Measurements from ENCODE around the gene ZMYM2. TPM values are rescaled to one million over a fixed set of nuclear protein-coding genes. Genes with fewer than 3 reads are reported as not detected.

The ZMYM2 gene
- total and polyA plus RNA-seq, 2 donors (not counting 1 experiment from before 2014, with no cell fraction given) = 37.3 to 63.4 TPM

GRCh38 chr13:19927117-19927748 is 31.3 kb upstream of the ZMYM2 start:
- Histone ChIP-seq H3K4me2 (ENCODE audit: extremely low read depth, insufficient read depth, low read length) (no peak overlapping the region), H4K20me1 (ENCODE audit: control insufficient read depth, extremely low read depth, insufficient read depth, low read length) (no peaks in the 10 kb centered on the region), H3K4me3 (replicated peaks in 1 of 4; ENCODE audit: control extremely low read depth in 1 of 4, insufficient read depth in 1 of 4, low read depth in 3 of 4, low read length in 4 of 4) (no peak overlapping the region), H3K27ac (ENCODE audit: insufficient read depth, low read length) (no peak overlapping the region), H3K36me3 (ENCODE audit: control insufficient read depth, insufficient read depth, low read length) (no peaks in the 10 kb centered on the region), H3K4me1 (ENCODE audit: control insufficient read depth, extremely low read depth, insufficient read depth, low read length) (no peaks in the 10 kb centered on the region), H3K9me3 (ENCODE audit: control insufficient read depth, insufficient read depth, low read depth, low read length) (no peaks in the 10 kb centered on the region), H3K79me2 (ENCODE audit: control insufficient read depth, insufficient read depth, low read length) (no peaks in the 10 kb centered on the region), H2AFZ (ENCODE audit: low read length) (no peak overlapping the region), H3K9ac (ENCODE audit: insufficient read depth, low read length) (no peak overlapping the region), H3K27me3 (ENCODE audit: control insufficient read depth, insufficient read depth, low read length) (no peaks in the 10 kb centered on the region)
- TF ChIP-seq CTCF (conservative IDR thresholded peaks at IDR 0.05 in 1 of 2, IDR thresholded peaks at IDR 0.05 in 1 of 2; ENCODE audit: low read depth in 1 of 2, low read length in 2 of 2) (peak; percentile 23 to 62), EZH2 (IDR thresholded peaks at IDR 0.05; ENCODE audit: low read length, missing control alignments) (no peak)
- peak; percentile 24 to 55 for DNase-seq (ENCODE audit: low read depth in 2 of 2)

GRCh38 chr13:19940106-19940505 is 18.4 kb upstream of the ZMYM2 start:
- Histone ChIP-seq H3K4me2 (ENCODE audit: extremely low read depth, insufficient read depth, low read length) (no peak overlapping the region), H3K27me3 (ENCODE audit: control insufficient read depth, insufficient read depth, low read length) (no peaks in the 10 kb centered on the region), H3K79me2 (ENCODE audit: control insufficient read depth, insufficient read depth, low read length) (no peaks in the 10 kb centered on the region), H3K4me3 (replicated peaks in 1 of 4; ENCODE audit: control extremely low read depth in 1 of 4, insufficient read depth in 1 of 4, low read depth in 3 of 4, low read length in 4 of 4) (no peak overlapping the region), H4K20me1 (ENCODE audit: control insufficient read depth, extremely low read depth, insufficient read depth, low read length) (no peaks in the 10 kb centered on the region), H3K36me3 (ENCODE audit: control insufficient read depth, insufficient read depth, low read length) (no peaks in the 10 kb centered on the region), H3K27ac (ENCODE audit: insufficient read depth, low read length) (no peak overlapping the region), H2AFZ (ENCODE audit: low read length) (no peak overlapping the region), H3K9ac (ENCODE audit: insufficient read depth, low read length) (no peak overlapping the region), H3K9me3 (ENCODE audit: control insufficient read depth, insufficient read depth, low read depth, low read length) (no peaks in the 10 kb centered on the region), H3K4me1 (ENCODE audit: control insufficient read depth, extremely low read depth, insufficient read depth, low read length) (no peaks in the 10 kb centered on the region)
- TF ChIP-seq CTCF (conservative IDR thresholded peaks at IDR 0.05 in 1 of 2, IDR thresholded peaks at IDR 0.05 in 1 of 2; ENCODE audit: low read depth in 1 of 2, low read length in 2 of 2) = no peak
- TF ChIP-seq EZH2 (IDR thresholded peaks at IDR 0.05; ENCODE audit: low read length, missing control alignments) = no peak
- no peak for DNase-seq (ENCODE audit: low read depth in 2 of 2)

GRCh38 chr13:19950374-19950773 is 8.2 kb upstream of the ZMYM2 start:
- H3K36me3 ChIP-seq (ENCODE audit: control insufficient read depth, insufficient read depth, low read length) = no peaks in the 10 kb centered on the region
- no peaks in the 10 kb centered on the region for H3K79me2 ChIP-seq (ENCODE audit: control insufficient read depth, insufficient read depth, low read length)
- no peaks in the 10 kb centered on the region for H4K20me1 ChIP-seq (ENCODE audit: control insufficient read depth, extremely low read depth, insufficient read depth, low read length)
- H3K4me1 ChIP-seq (ENCODE audit: control insufficient read depth, extremely low read depth, insufficient read depth, low read length) = no peaks in the 10 kb centered on the region
- H3K27me3 ChIP-seq (ENCODE audit: control insufficient read depth, insufficient read depth, low read length) = no peaks in the 10 kb centered on the region
- no peak overlapping the region for H3K4me2 ChIP-seq (ENCODE audit: extremely low read depth, insufficient read depth, low read length)
- H3K27ac ChIP-seq (ENCODE audit: insufficient read depth, low read length) = no peak overlapping the region
- H3K4me3 ChIP-seq (replicated peaks in 1 of 4; ENCODE audit: control extremely low read depth in 1 of 4, insufficient read depth in 1 of 4, low read depth in 3 of 4, low read length in 4 of 4) = no peak overlapping the region
- no peaks in the 10 kb centered on the region for H3K9me3 ChIP-seq (ENCODE audit: control insufficient read depth, insufficient read depth, low read depth, low read length)
- no peak for TF ChIP-seq CTCF (conservative IDR thresholded peaks at IDR 0.05 in 1 of 2, IDR thresholded peaks at IDR 0.05 in 1 of 2; ENCODE audit: low read depth in 1 of 2, low read length in 2 of 2)
- TF ChIP-seq EZH2 (IDR thresholded peaks at IDR 0.05; ENCODE audit: low read length, missing control alignments) = no peak
- no peak overlapping the region for H2AFZ ChIP-seq (ENCODE audit: low read length)
- no peak for DNase-seq (ENCODE audit: low read depth in 2 of 2)
- H3K9ac ChIP-seq (ENCODE audit: insufficient read depth, low read length) = no peak overlapping the region

All from fibroblast of lung (primary cell).